Endothelial cell of umbilical vein (primary cell): ENCODE data around the gene BMPR1A. TPM values are rescaled to one million over a fixed set of nuclear protein-coding genes. Genes with fewer than 3 reads are reported as not detected.

Experiments used
- BruUV-seq: library from RNA; stranded (reverse); fragments of 400-500 nt; replicated peaks from 2 replicates; lab custom pipeline; 2021; lab: Mats Ljungman, UMichigan
- CTCF ChIA-PET: fragments of 300-600, 350-600 bp; sonication (Branson Sonifier 250); formaldehyde crosslinking; loops from one replicate; lab custom pipeline; 2021; ENCODE audit warnings: antibody characterized with exemption, inconsistent platforms; lab: Charles Lee
- POLR2A ChIA-PET: fragments of 300-600, 350-600 bp; sonication (Branson Sonifier 250); formaldehyde crosslinking; loops from one replicate; lab custom pipeline; 2021; ENCODE audit warnings: antibody characterized with exemption, inconsistent platforms; lab: Charles Lee
- DNase-seq: peaks from one replicate; pipeline ENCODE4 v3.0.0-alpha.2; 2011; ENCODE audit warnings: low read depth, low spot score
- FAIRE-seq: peaks from 2 replicates; lab custom pipeline; 2011; peaks lifted over from hg19 to GRCh38; lab: Jason Lieb, UNC
- H2AFZ ChIP-seq: 2 replicates; pipeline ENCODE4 v1.6.0; 2012; ENCODE audit warnings: low read depth, low read length, control low read depth, inconsistent platforms
- H3K27ac ChIP-seq: 2 replicates; pipeline ENCODE4 v1.5.1; 2011; ENCODE audit warnings: low read depth, mild to moderate bottlenecking, control low read depth, low read length, moderate library complexity; ENCODE audit not compliant: insufficient read depth
- H3K27me3 ChIP-seq, 2 experiments: 2 replicates each; pipeline versions ENCODE4 v1.6.0 to v1.6.1; 2011; ENCODE audit warnings: low read length in 2 of 2, mixed read lengths in 1 of 2; ENCODE audit not compliant: control insufficient read depth in 2 of 2, insufficient read depth in 2 of 2
- H3K36me3 ChIP-seq, 2 experiments: 2 replicates in 1 of 2; 3 replicates in 1 of 2; pipeline ENCODE4 v1.5.1; 2011; ENCODE audit warnings: low read length in 2 of 2, mild to moderate bottlenecking in 1 of 2, moderate library complexity in 1 of 2; ENCODE audit not compliant: control insufficient read depth in 2 of 2, insufficient read depth in 2 of 2; ENCODE audit errors: extremely low read depth in 1 of 2
- H3K4me1 ChIP-seq: 3 replicates; pipeline ENCODE4 v1.5.1; 2011; ENCODE audit warnings: mild to moderate bottlenecking, low read length; ENCODE audit not compliant: control insufficient read depth, insufficient read depth; ENCODE audit errors: extremely low read depth
- H3K4me2 ChIP-seq: 2 replicates; pipeline ENCODE4 v1.6.1; 2011; ENCODE audit warnings: low read length, control low read depth, mixed read lengths; ENCODE audit not compliant: insufficient read depth
- H3K4me3 ChIP-seq, 3 experiments: fragments of 200-600 bp in 1 of 3; sonication (generic), shearing (Covaris generic) in 1 of 3; replicated peaks in 1 of 3; 2 replicates each; pipeline ENCODE4 v1.5.1; 2011 to 2016; ENCODE audit warnings: control low read depth in 3 of 3, low read length in 3 of 3, mild to moderate bottlenecking in 2 of 3, inconsistent platforms in 1 of 3, low read depth in 1 of 3, moderate library complexity in 1 of 3; ENCODE audit not compliant: insufficient read depth in 1 of 3
- H3K79me2 ChIP-seq: 2 replicates; pipeline ENCODE4 v1.6.0; 2012; ENCODE audit warnings: low read length, inconsistent platforms; ENCODE audit not compliant: control insufficient read depth, insufficient read depth
- H3K9ac ChIP-seq: replicated peaks from 2 replicates; pipeline ENCODE3; 2011; ENCODE audit warnings: low read length, control low read depth; ENCODE audit not compliant: insufficient read depth; ENCODE audit errors: extremely low read depth
- H3K9me1 ChIP-seq: replicated peaks from 3 replicates; pipeline ENCODE4 v1.6.0; 2011; ENCODE audit warnings: mild to moderate bottlenecking, low read length; ENCODE audit not compliant: control insufficient read depth, insufficient read depth; ENCODE audit errors: extremely low read depth
- H3K9me3 ChIP-seq: replicated peaks from 2 replicates; pipeline ENCODE4 v1.5.1; 2012; ENCODE audit warnings: low read length, inconsistent platforms; ENCODE audit not compliant: control insufficient read depth, insufficient read depth
- H4K20me1 ChIP-seq: replicated peaks from 2 replicates; pipeline ENCODE3; 2011; ENCODE audit warnings: mild to moderate bottlenecking, low read length; ENCODE audit not compliant: control insufficient read depth, insufficient read depth; ENCODE audit errors: extremely low read depth
- EZH2 ChIP-seq: IDR thresholded peaks from 2 replicates; pipeline ENCODE4 v1.6.1; 2012; ENCODE audit warnings: borderline replicate concordance, low read depth, mild to moderate bottlenecking, moderate library complexity, low read length, inconsistent platforms; ENCODE audit not compliant: severe bottlenecking
- FOS ChIP-seq: IDR thresholded peaks from 2 replicates; pipeline ENCODE4 v1.6.1; 2011; ENCODE audit warnings: mild to moderate bottlenecking, low read length, moderate library complexity, borderline replicate concordance; ENCODE audit not compliant: insufficient read depth
- GATA2 ChIP-seq: IDR thresholded peaks from 2 replicates; pipeline ENCODE4 v1.7.0; 2011; ENCODE audit warnings: low read depth, mild to moderate bottlenecking, moderate library complexity, mixed read lengths, low read length; ENCODE audit not compliant: insufficient read length, insufficient read depth
- JUN ChIP-seq: IDR thresholded peaks from 2 replicates; pipeline ENCODE4 v1.6.1; 2011; ENCODE audit warnings: borderline replicate concordance, low read depth; ENCODE audit not compliant: insufficient read length, insufficient read depth
- MYC ChIP-seq: IDR thresholded peaks from one replicate; pipeline ENCODE4 v1.6.1; 2011; ENCODE audit warnings: mild to moderate bottlenecking, low read depth, low read length
- POLR2A ChIP-seq: IDR thresholded peaks from 2 replicates; pipeline ENCODE4 v1.6.1; 2012; ENCODE audit warnings: low read depth, mild to moderate bottlenecking, control low read depth, low read length
- POLR2AphosphoS5 ChIP-seq: IDR thresholded peaks from 2 replicates; pipeline ENCODE4 v1.6.1; 2012; ENCODE audit warnings: low read depth, mild to moderate bottlenecking, control low read depth, low read length, moderate library complexity; ENCODE audit not compliant: insufficient read depth
- dilution Hi-C: fragments of 300-500 bp; cut with MboI; formaldehyde crosslinking; loops from one replicate; pipeline ENCODE4 v1.15.0; 2019; ENCODE audit warnings: low sequenced_read_pairs; ENCODE audit not compliant: extremely low pct_ligation_motif_present
- intact Hi-C: fragments of 100-400 bp; cut with micrococcal nuclease; formaldehyde crosslinking; loops from one replicate; pipeline ENCODE4 v1.10.0; 2022
- polyA plus RNA-seq, 4 experiments: library from polyadenylated mRNA; depleted of rRNA in 3 of 4; stranded (reverse) in 3 of 4; unstranded in 1 of 4; fragments of >200 nt; gene quantifications; 2 replicates each; pipeline versions ENCODE4 v1.2.1 to v1.2.3, GENCODE V29; 2011 to 2012; ENCODE audit warnings: missing spikeins in 1 of 4
- total RNA-seq: library from RNA; stranded (reverse); gene quantifications from 2 replicates; pipeline ENCODE4 v1.2.3, GENCODE V29; 2021

The BMPR1A gene
- total and polyA plus RNA-seq, 2 donors (not counting 3 experiments of a cell fraction or from before 2014, with no cell fraction given) = not detected

DNA sequence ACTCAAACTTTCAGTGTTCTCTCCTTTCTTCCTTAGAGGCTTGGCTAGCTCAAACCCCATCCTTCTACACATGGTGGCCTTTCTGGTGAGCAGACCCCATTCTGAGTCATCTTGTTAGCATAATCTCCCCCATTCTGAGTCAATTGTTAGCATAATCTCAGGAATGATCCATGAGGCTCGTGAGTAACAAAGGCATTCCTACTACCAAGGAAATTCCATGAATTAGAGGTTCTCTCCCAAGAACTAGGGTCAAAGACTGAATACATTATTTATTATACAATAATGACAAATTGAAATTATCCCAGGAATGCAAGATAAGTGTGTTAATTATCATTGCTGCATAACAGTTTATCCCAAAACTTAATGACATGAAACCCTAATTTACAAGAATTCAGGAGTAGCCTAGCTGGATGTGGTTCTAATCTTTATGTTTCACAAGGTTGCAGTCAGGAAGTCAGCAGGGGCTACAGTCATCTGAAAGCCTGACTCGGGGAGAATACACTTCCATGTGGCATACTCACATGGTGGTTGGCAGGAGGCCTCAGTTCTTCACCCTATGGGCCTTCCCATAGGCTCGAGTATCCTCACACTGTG is 100.8 kb downstream of the BMPR1A start:
- TF ChIP-seq MYC (no peak), POLR2A (no peak), GATA2 (peak; percentile 24), FOS (peak; percentile 41)
- DNase-seq (peak; percentile 31), FAIRE-seq (peak; percentile 4)
- BruUV-seq = no TSS peak
- Histone ChIP-seq H3K4me1 (peaks cover 2% of the 10 kb centered on the region), H3K9ac (no peak overlapping the region), H3K79me2 (no peaks in the 10 kb centered on the region), H3K4me2 (no peak overlapping the region), H3K36me3 (no peaks in the 10 kb centered on the region), H2AFZ (no peak overlapping the region), H3K27me3 (peaks cover 12 to 31% of the 10 kb centered on the region in 2 experiments), H3K4me3 (no peak overlapping the region), H3K9me1 (no peaks in the 10 kb centered on the region), H3K9me3 (no peaks in the 10 kb centered on the region), H3K27ac (no peak overlapping the region), H4K20me1 (no peaks in the 10 kb centered on the region)
- dilution Hi-C loops = no loop called here
- ChIA-PET POLR2A (no interaction called here), CTCF (no interaction called here)
- intact Hi-C loops = no loop called here

GRCh38 chr10:86858011-86858410 is 101.6 kb downstream of the BMPR1A start:
- BruUV-seq = no TSS peak
- no peak overlapping the region for H3K4me3 ChIP-seq
- H3K27me3 ChIP-seq = peaks cover 10 to 24% of the 10 kb centered on the region in 2 experiments
- intact Hi-C loops (no loop called here), dilution Hi-C loops (no loop called here)
- FAIRE-seq (no peak), DNase-seq (no peak)
- H3K27ac ChIP-seq = no peak overlapping the region
- H3K4me1 ChIP-seq = peaks cover 2% of the 10 kb centered on the region
- no peaks in the 10 kb centered on the region for H4K20me1 ChIP-seq
- H3K9ac ChIP-seq = no peak overlapping the region
- TF ChIP-seq POLR2AphosphoS5 (no peak), JUN (no peak), FOS (no peak), EZH2 (no peak)
- no peaks in the 10 kb centered on the region for H3K36me3 ChIP-seq
- no peak overlapping the region for H3K4me2 ChIP-seq
- ChIA-PET POLR2A (no interaction called here), CTCF (no interaction called here)
- H3K9me3 ChIP-seq = no peaks in the 10 kb centered on the region
- H2AFZ ChIP-seq = no peak overlapping the region
- H3K79me2 ChIP-seq = no peaks in the 10 kb centered on the region
- H3K9me1 ChIP-seq = no peaks in the 10 kb centered on the region
